Fibroblast of villous mesenchyme (primary cell): ENCODE results near the gene ATP8B1. TPM values are rescaled to one million over a fixed set of nuclear protein-coding genes. Genes with fewer than 3 reads are reported as not detected.
A peak's percentile ranks its signal among the peaks of the same experiment; 100 is the strongest.

Source experiments
- DNase-seq: peaks from one replicate; pipeline ENCODE4 v3.0.0-alpha.2; 2010; ENCODE audit warnings: low read depth
- H3K4me3 ChIP-seq: 2 replicates; pipeline ENCODE4 v1.5.1; 2011; ENCODE audit warnings: low read depth, mild to moderate bottlenecking, low read length
- total RNA-seq: library from RNA; depleted of rRNA; stranded (reverse); fragments of >200 nt; gene quantifications from 2 replicates; pipeline ENCODE4 v1.2.3, GENCODE V29; 2012
- TF ChIP-seq, protein P1 (sequence below): IDR thresholded peaks from 2 replicates; pipeline ENCODE4 v1.5.1; 2012; ENCODE audit warnings: low read depth, mild to moderate bottlenecking, low read length; ENCODE audit not compliant: insufficient read depth

The ATP8B1 gene
- total RNA-seq, 1 donor, result 26.3 TPM

DNA sequence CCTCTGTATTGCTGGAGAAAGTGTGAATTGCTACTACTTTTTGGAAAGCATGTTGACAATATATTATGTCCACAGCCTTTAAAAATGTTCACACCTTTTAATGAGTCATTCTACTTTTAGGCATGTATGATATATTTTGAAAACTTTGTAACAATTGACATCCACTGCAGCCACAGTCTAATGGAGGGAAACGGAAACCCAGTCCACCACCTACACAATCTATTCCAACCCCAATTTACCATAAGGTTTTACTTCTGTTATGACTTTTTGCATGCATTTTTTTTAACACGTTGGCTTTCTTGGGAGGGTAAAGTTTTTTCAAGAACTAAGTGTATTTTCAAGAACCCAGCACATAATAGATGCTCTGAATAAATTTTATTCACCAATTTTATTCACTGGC lies 38.5 kb upstream of the ATP8B1 start:
- no peak for DNase-seq
- TF ChIP-seq, protein P1, sequence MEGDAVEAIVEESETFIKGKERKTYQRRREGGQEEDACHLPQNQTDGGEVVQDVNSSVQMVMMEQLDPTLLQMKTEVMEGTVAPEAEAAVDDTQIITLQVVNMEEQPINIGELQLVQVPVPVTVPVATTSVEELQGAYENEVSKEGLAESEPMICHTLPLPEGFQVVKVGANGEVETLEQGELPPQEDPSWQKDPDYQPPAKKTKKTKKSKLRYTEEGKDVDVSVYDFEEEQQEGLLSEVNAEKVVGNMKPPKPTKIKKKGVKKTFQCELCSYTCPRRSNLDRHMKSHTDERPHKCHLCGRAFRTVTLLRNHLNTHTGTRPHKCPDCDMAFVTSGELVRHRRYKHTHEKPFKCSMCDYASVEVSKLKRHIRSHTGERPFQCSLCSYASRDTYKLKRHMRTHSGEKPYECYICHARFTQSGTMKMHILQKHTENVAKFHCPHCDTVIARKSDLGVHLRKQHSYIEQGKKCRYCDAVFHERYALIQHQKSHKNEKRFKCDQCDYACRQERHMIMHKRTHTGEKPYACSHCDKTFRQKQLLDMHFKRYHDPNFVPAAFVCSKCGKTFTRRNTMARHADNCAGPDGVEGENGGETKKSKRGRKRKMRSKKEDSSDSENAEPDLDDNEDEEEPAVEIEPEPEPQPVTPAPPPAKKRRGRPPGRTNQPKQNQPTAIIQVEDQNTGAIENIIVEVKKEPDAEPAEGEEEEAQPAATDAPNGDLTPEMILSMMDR, result no peak
- no peak overlapping the region for H3K4me3 ChIP-seq

DNA sequence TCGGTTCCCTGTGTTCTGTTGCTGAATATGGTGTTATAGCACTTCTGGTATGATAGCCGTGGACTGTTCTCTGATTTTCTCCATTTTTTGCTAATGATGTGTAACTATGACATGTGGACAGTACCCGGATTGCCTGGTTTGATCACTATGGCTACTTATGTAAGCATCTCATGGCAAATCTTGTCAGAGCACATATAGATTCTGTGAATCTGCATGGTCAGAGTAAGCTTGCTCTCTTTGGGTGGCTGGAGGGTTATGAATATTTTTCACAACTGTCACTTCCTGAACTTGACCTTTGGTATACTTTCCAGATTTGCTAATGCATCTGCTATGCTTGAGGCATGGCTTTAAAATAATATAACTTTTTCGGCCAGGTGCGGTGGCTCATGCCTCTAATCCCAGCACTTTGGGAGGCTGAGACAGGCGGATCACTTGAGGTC lies 36.8 kb upstream of the ATP8B1 start:
- TF ChIP-seq, protein P1, result no peak
- peak; percentile 75 for DNase-seq
- no peak overlapping the region for H3K4me3 ChIP-seq

DNA sequence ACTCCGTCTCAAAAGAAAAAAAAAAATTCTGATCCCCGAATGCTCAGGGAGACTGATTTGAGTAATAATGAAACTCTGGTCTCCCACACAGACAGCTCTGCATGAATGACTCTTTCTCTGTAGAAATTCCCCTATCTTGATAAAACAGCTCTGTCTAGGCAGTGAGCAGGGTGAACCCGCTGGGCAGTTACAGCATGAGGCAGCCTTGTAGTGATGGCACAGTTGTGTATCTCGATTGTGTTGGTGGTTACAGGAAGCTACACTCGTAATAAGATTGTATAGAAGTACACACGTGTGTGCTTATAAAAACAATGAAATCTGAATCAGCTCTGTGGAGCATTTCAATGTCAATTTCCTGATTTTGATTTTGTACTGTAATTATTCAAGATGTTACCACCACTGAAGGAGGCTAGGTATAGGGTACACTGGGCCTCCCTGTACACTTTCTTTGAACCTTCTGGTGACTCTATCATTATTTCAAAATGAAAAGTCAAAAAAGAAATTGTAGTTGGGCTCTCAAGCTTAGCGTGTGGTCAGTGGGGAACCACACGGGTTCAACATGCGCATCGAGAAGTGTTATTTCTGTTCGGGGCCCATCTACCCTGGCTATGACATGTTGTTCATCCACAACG lies 34.9 kb upstream of the ATP8B1 start:
- no peak for DNase-seq
- TF ChIP-seq, protein P1, result no peak
- no peak overlapping the region for H3K4me3 ChIP-seq

DNA sequence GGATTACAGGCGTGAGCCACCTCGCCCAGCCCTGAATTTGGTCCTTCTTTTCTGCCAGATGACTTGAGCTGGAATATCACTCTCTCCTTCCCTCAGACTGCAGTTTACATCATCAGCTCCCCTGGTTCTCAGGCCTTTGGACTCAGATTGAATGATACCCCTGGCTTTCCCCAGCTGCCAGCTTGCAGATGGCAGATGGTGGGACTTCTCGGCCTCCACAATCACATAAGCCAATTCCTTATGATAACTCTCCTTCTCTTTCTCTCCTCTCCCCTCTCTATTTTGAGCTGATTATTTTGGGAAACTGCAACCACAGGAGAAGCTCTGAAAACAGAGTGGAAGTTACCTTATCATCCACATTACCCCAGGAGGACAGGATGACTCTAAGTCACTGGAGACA lies 33.4 kb upstream of the ATP8B1 start:
- no peak for DNase-seq
- TF ChIP-seq, protein P1, result no peak
- H3K4me3 ChIP-seq, result no peak overlapping the region

DNA sequence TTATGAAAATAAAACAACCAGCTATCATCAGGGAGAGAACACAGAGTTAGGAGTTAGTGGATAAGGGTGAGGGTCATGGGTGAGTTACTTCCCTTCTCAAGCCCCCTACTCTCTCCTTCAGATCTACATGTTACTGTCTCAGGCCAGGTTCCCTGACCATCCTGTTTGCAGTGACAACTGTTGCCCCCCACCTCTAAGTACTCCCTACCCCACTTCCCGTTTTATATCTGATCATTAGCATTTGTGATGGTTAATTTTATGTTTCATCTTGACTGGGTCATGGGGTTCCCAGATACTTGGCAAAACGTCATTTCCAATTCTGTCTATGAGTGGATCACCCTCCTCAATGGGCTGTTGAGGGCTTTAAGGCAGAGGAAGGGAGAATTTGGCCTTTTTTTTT lies 32.8 kb upstream of the ATP8B1 start:
- H3K4me3 ChIP-seq, result no peak overlapping the region
- TF ChIP-seq, protein P1, result no peak
- no peak for DNase-seq

DNA sequence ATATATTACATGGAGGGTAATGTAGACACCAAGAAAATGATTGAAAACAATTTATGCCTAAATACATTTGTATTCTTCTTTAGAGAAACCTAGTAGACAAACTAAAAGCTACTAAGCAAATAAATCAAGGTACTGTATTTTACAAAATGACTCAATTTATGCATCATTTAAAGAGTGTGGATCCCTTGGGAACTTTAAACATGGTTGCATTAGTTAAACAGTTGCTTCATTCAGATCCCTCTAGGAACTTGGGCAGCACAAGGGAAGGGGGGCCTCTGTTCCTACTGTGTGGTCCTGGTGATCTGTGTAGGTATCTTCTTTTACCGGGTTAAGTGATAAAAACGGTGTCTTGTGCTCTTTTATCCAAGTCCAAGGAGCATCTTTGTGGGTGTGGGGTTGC lies 31.5 kb upstream of the ATP8B1 start:
- TF ChIP-seq, protein P1, result no peak
- DNase-seq, result no peak
- H3K4me3 ChIP-seq, result no peak overlapping the region

DNA sequence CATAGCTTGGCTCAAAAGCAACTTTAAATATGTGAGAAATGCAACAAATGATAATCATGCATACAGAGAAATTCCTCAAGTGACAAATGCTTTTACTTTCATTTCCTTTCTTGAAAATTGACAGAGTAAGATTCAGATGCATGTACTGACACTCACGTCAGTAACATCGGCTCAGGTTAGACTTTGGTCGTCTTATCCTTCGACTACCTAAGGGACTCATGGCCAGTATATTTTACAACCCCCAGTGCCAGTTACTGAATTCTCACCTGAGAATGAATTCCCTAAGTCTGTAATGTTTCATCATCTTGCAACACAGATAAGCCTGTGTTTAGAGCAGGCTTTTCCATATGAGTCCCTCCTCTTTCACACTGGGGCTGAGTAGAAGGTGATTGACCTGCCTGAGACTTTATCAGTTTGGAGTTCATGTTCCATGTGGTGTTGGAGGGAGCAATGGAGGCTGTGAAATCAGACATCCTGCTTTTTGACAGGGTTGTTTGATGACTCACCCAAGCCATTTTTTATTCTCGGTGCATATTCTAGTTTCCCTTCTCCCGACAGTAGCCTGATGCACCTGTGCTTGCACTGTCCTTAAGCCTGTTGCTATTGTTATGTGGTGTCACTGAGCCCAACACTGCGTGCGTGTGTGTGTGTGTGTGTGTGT lies 30.5 kb upstream of the ATP8B1 start:
- no peak overlapping the region for H3K4me3 ChIP-seq
- DNase-seq, result peak; percentile 58
- TF ChIP-seq, protein P1, result no peak
